ENCODE data around the gene A2M.

Gene A2M

DNA sequence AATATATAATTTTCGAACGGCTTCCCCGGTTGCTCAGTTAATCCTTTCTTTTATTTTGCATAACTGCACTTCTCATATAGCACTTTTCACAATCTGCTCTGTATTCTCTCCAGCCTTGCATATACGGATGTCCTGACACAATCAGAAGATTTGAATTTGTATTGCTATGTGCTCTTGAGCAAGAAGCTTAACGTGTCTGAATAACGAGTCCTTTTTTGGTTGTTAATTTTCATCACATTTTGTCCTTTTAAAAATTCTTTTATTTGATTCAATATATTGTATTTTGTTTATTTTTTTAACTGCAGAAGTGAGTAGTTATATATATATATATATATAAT is 17.6 kb downstream of the A2M start:
- DNase-seq, result no peak

DNA sequence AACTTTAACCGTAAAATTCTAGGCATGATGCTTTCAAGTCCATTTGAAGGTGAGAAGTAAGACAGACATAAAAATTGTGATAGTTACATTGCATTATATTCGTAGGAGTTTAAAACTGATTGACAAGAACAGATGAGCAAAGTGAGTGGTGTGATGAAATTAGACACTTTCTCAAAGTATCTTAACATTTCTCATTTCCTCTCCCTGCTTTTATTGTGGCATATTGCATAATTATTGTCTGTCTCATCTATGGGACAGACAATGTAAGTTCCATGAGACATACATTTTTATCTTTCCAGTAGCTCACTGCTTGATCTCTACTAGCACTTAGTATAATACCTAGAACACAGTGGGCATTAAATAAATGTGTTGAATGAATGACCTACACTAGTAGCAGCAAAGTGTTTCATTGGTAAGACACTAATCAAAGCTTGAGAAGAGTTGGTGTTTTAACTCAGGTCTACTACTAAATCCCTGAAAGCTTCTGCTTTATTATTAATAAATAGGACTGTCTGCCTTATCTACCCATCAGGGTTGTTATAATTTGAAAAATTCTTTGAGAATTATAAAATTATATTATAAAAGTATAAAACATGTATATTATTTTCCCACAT is 19.0 kb downstream of the A2M start:
- DNase-seq, result no peak

DNA sequence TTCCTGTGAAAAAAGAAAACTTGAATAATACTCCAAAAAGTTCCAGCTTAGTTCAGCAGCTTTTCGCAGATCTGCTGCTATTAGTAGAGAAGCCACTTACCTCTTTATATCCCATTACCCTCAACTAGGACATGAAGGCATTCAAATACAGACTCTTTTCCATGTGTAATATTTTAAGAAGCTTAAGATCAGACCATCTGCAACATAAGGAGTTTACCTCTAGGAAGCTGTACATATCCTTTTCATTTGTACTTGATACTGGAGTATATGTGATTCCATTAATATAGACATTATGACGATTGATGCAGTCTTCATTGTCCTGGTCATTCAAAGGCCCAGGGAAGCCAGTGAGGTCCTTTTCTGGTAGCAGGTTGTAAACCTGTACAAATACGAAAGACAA is 20.4 kb downstream of the A2M start:
- DNase-seq, result no peak

GRCh38 chr12:9094512-9095206 is 21.1 kb downstream of the A2M start:
- DNase-seq, result no peak

DNA sequence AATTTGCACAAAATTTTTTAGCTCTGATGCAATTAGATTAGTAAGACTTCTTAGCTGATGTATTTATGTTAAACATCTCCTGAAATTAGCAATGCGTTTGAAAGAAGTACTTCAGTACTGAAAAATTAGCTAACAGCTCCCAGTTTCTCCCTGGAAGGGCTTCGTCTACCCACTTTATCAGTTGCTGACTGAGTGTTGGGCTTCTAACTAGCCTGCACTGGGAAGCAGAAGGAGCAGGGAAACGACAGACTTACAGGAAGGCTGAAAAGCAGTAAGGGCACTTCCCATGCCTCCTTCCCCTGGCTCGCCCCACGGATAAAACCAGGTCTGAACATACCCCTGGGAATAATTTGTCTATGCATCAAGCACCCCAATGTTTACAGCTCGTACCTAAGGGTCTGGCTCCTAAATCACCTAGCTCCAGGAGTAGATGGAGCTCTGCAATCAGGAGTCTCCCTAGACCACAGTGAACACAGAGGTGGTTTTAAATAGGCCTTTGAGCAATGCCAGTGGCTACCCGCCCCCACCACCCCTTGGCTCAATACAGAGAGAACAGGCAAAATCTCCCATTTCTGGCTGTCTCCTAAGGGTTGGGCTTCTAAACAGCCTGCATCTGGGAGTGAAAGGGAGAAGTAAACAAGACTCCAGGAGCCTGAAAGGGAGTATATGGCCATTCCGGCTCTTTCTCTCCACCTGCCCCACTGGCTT is 23.7 kb downstream of the A2M start:
- no peak for DNase-seq

GRCh38 chr12:9090220-9090619 is 25.5 kb downstream of the A2M start:
- no peak for DNase-seq

- no peak for DNase-seq
Observed at GRCh38 chr12:9087087-9087835, 28.5 kb downstream of the A2M start.

GRCh38 chr12:9086087-9086486 is 29.6 kb downstream of the A2M start:
- DNase-seq, result no peak

- DNase-seq, result no peak
Observed at GRCh38 chr12:9084417-9084816, 31.3 kb downstream of the A2M start.

DNA sequence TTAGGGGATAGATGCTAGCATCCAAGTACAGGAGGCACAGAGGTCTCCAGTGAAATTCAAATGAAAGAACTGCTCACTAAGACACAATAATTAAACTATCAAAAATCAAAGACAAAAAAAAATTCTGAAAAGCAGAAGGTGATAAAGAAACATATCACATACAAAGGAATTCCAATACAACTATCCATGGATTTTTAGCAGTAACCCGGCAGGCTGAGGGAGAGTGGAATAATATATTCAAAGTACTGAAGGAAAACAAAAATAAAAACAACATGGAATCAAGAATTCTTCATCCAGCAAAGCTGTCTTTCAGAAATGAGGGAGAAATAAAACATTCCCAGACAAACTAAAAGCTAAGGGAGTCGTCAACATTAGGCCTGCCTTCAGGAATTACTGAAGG is 31.9 kb downstream of the A2M start:
- no peak for DNase-seq

GRCh38 chr12:9081667-9082427 is 33.9 kb downstream of the A2M start:
- no peak for DNase-seq

DNA sequence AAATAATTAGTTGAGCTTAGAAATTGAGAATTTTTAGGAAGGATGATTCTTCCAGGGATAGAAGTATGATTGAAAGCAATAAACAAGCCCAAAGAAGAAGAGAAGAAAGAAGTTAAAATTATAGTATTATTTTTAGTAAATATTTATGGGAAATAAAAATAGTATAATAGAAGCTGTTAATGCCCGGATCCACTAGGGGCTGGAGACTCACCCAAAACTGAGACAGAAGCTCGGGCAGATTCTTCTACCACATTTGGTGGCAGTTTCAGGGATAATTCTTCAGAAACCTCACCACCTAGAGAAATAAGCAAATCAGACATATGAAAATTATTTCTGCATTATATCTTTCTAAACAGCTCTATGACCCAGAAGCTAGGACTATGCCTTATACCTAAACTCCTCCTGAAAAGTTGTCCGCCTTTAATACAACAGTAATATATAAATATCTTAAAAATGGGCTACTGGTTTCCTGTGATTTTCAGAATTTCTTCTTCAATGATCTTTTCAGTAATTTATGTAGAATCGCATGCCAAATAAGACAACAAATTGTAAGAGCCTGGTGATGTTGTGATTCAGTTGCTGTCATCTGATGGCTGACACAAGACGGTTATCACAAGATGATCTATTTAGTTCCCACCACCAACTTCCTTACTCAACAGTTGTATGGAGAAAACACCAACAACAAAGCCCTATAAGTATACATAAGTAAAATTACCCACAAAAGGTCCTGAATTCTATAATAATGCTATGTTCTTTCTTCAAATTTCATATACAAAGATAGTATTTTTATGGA is 35.6 kb downstream of the A2M start:
- no peak for DNase-seq

DNA sequence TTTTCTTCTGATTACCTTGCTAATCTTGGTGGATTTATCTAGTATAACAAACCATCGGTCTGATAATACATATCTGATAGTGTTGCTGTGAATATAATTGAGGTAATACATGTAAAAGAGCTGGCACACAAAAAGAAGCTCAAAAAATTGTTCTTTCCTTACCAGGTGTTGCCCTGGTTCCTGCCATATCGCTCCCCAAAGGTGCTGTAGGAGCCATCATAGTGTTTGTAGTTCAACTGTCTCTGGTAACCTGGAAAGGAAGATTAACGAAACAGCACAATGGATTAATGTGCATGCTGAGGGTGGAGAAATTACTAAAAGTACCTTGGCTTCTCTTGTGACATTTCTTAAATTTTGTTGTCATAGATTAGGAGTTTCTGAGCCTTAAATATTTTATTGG is 36.6 kb downstream of the A2M start:
- DNase-seq, result no peak

DNA sequence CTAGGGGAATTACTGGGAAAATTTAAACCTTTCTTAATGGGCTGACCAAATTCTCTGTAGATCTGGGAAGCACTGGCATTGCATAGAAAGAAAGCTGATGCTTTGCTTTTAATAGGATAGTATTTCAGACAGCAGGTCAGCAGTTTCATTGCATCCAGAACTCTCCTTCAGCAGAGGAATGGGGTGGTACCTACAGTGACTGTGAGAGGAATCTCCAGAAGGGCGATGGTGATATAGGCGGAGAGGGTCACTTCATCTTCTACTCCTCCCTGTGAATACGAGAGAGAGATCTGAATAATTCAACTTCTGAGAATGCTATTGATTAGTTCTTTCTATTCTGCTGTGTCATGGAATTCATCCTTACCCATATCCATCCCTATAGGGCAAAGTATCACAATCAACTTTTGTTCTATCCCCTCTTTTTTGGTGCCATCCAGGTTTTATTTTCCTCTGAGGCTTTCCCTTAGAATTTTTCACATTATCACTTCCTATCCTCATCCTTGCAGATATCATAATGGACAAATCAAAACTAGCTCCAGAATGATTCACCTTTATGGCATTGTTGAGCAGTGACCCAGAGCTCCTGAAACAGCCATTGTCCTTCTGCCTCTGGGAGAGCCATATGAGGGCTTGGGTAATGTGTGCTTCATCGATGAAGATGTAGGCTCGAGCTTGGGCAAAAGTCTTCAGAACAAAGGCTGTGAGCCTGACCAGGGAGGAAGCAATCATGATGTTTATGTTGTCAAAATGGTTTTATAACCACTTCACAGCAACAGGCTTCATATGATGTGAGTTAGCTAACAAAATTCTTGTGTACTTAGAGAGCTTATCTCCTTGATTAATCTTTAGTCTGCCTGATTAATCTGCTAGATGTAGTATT is 38.3 kb downstream of the A2M start:
- DNase-seq, result no peak

DNA sequence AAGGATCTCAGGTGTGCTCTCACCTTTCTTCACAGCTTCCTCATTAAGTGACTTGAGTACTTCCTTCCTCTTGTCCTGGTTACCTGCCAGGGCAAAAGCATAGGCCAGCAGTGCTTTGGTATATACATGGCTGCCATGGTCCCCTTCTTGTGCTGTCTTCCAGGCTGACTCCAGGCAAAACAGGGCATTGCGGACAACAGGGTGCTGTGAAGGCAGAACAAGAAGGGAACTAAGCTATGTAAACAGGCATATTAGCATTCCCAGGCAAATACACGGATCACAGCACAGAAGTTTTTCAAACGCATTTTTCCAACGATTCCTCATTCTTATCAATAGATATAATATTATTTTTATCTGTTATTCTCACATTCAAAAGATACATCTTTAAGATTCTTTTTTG is 39.0 kb downstream of the A2M start:
- no peak for DNase-seq

DNA sequence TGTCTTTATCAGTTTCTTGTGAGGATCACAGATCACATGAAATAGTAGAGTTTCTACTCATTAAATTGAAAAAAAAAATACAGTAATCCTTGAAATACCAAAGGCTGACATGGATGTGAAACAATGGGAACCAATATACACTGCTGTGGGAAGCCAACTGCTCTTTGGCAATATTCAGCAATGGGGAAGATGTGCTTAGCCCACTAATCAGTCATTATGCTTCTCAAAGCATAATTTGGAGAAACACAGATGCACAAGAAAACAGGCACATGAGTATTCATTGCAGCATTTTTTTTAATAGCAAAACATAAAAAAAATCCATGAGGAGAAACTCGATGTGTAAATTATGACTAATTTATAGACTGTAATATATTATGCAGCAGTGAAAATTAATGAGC is 40.6 kb downstream of the A2M start:
- no peak for DNase-seq

DNA sequence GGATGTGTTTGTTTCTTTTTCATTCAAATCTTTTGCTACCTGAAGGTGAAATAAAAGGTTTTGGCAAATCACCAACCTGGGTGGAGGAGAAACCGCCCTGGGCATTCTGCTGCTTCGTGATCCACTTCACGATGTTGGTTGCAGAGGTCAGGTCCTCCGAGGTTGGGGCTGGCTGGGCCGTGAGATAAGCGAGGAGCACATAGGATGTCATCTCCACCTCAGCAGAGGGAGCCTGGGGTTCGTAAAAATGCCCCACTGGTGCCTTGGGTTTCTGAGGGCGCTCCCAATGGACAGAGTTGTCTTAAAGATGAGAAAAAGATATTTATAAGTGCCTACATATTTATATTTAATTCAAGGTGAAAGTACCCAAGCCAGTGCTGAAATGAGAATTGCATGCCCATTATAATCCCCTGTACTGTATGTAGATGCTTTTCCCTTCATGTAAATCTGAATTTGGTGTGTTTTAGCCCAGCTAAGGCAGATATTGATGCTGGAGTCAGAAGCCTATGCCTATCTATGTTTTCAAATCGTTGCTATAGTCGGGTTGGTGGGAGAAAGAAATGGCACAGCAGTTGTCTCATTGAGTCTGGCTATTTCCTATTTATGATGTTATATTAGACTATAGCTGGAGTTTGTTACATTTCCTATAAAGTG is 41.1 kb downstream of the A2M start:
- DNase-seq, result no peak

- no peak for DNase-seq
Observed at GRCh38 chr12:9073076-9073475, 42.6 kb downstream of the A2M start.

DNA sequence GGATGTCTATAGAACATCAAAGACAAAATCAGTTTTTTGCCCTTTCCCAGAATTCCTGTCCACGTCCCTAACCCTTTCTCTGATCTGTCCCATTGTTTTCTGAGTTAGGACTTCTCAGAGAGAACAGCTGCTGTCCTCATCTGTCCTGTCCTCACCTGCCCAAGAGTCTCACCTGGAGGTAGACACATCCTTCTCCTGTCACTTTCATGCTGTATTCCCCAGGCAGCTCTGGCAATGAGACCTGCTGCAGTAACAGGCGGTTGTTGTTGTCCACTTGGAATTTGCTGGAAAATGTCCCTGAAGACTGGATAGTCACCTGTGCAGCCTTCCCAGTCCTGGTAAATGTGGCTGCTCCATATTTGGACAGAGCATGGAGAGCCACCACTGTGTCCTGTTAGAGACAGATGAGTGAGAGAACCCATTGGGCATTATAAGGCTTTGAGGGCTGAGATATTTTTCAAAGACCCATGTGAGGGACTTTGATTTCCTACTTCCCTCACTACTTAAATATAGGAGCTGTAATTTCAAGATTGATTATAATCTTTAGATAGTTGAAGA is 43.2 kb downstream of the A2M start:
- DNase-seq, result no peak

GRCh38 chr12:9071969-9072368 is 43.8 kb downstream of the A2M start:
- no peak for DNase-seq
